H1 (cell line): ENCODE measurements around the gene MTMR2. TPM values are rescaled to one million over a fixed set of nuclear protein-coding genes. Genes with fewer than 3 reads are reported as not detected.

Source experiments
- CTCF ChIA-PET: fragments of 300-600 bp; sonication (Branson Sonifier 250); formaldehyde crosslinking; loops from one replicate; lab custom pipeline; 2021; ENCODE audit not compliant: partially characterized antibody; lab: Charles Lee
- POLR2A ChIA-PET: fragments of 300-600 bp; sonication (Branson Sonifier 250); formaldehyde crosslinking; loops from one replicate; lab custom pipeline; 2021; ENCODE audit warnings: inconsistent platforms; ENCODE audit not compliant: partially characterized antibody; lab: Charles Lee
- DNase-seq, 2 experiments: peaks; one replicate each; pipeline versions ENCODE4 v3.0.0 to v3.0.0-alpha.2; 2010 to 2022; ENCODE audit warnings: low spot score in 2 of 2, low read depth in 1 of 2, mixed read lengths in 1 of 2
- FAIRE-seq: peaks from 2 replicates; lab custom pipeline; 2011; peaks lifted over from hg19 to GRCh38; lab: Jason Lieb, UNC
- H2AFZ ChIP-seq: 2 replicates; pipeline ENCODE4 v1.8.1; 2012; ENCODE audit warnings: low read length, inconsistent platforms
- H2AK5ac ChIP-seq: 2 replicates; pipeline ENCODE4 v1.6.1; 2013; ENCODE audit warnings: low read depth, low read length
- H2BK120ac ChIP-seq: replicated peaks from 2 replicates; pipeline ENCODE3; 2013; ENCODE audit warnings: low read depth, low read length, inconsistent platforms
- H2BK12ac ChIP-seq: 2 replicates; pipeline ENCODE4 v1.6.1; 2013; ENCODE audit warnings: low read depth, low read length
- H2BK15ac ChIP-seq: 2 replicates; pipeline ENCODE4 v1.6.1; 2013; ENCODE audit warnings: low read length
- H2BK20ac ChIP-seq: 2 replicates; pipeline ENCODE4 v1.6.1; 2013; ENCODE audit warnings: low read length
- H2BK5ac ChIP-seq: 2 replicates; pipeline ENCODE4 v1.6.1; 2013; ENCODE audit warnings: low read depth, low read length
- H3K14ac ChIP-seq: 2 replicates; pipeline ENCODE4 v1.6.1; 2013; ENCODE audit warnings: inconsistent platforms; ENCODE audit not compliant: insufficient read length
- H3K18ac ChIP-seq: 2 replicates; pipeline ENCODE4 v1.6.1; 2013; ENCODE audit warnings: low read length; ENCODE audit errors: extremely low read depth
- H3K23ac ChIP-seq: 2 replicates; pipeline ENCODE4 v1.6.1; 2013; ENCODE audit warnings: inconsistent platforms; ENCODE audit not compliant: insufficient read length
- H3K23me2 ChIP-seq: 2 replicates; pipeline ENCODE4 v1.6.1; 2013; ENCODE audit warnings: low read depth, low read length
- H3K27ac ChIP-seq: 2 replicates; pipeline ENCODE4 v1.6.1; 2011; ENCODE audit warnings: low read depth, low read length, inconsistent platforms
- H3K27me3 ChIP-seq, 4 experiments: replicated peaks in 1 of 4; 1 replicate in 1 of 4; 2 replicates in 3 of 4; pipeline versions ENCODE4 v1.6.1 to v1.8.1; 2011 to 2013; ENCODE audit warnings: low read length in 3 of 4, mild to moderate bottlenecking in 3 of 4, inconsistent platforms in 2 of 4, mixed read lengths in 2 of 4, moderate library complexity in 1 of 4; ENCODE audit not compliant: control insufficient read depth in 3 of 4, insufficient read depth in 3 of 4; ENCODE audit errors: extremely low read depth in 1 of 4
- H3K36me3 ChIP-seq, 4 experiments: 2 replicates each; pipeline versions ENCODE4 v1.6.1 to v1.8.1; 2011 to 2013; ENCODE audit warnings: mild to moderate bottlenecking in 4 of 4, low read length in 3 of 4, moderate library complexity in 2 of 4, control low read depth in 1 of 4, inconsistent platforms in 1 of 4; ENCODE audit not compliant: insufficient read depth in 4 of 4, control insufficient read depth in 2 of 4
- H3K4ac ChIP-seq: replicated peaks from 2 replicates; pipeline ENCODE3; 2013; ENCODE audit warnings: low read length, low read depth, mixed read lengths, inconsistent platforms; ENCODE audit not compliant: insufficient read length
- H3K4me1 ChIP-seq, 4 experiments: replicated peaks in 1 of 4; 1 replicate in 1 of 4; 2 replicates in 3 of 4; pipeline versions ENCODE4 v1.6.1 to v1.8.1; 2011 to 2013; ENCODE audit warnings: low read length in 3 of 4, inconsistent platforms in 2 of 4, mixed read lengths in 1 of 4; ENCODE audit not compliant: insufficient read depth in 4 of 4, control insufficient read depth in 3 of 4
- H3K4me2 ChIP-seq, 2 experiments: 2 replicates each; pipeline versions ENCODE4 v1.6.1 to v1.8.1; 2011 to 2013; ENCODE audit warnings: low read depth in 2 of 2, low read length in 2 of 2, control low read depth in 1 of 2, inconsistent platforms in 1 of 2, mild to moderate bottlenecking in 1 of 2; ENCODE audit not compliant: insufficient read depth in 1 of 2
- H3K4me3 ChIP-seq, 4 experiments: fragments of 200-600, 300-600 bp in 1 of 4; sonication (generic), shearing (Covaris generic), sonication (Bioruptor Twin) in 1 of 4; 2 replicates each; pipeline versions ENCODE4 v1.5.1 to v1.8.1; 2011 to 2016; ENCODE audit warnings: low read length in 4 of 4, low read depth in 3 of 4, control low read depth in 2 of 4, inconsistent platforms in 2 of 4, mild to moderate bottlenecking in 2 of 4, mixed read lengths in 1 of 4, moderate library complexity in 1 of 4; ENCODE audit not compliant: insufficient read depth in 2 of 4; ENCODE audit errors: extremely low read depth in 1 of 4
- H3K56ac ChIP-seq: replicated peaks from 2 replicates; pipeline ENCODE3; 2013; ENCODE audit warnings: low read depth, mild to moderate bottlenecking, mixed read lengths, low read length, inconsistent platforms; ENCODE audit not compliant: insufficient read length
- H3K79me1 ChIP-seq: 2 replicates; pipeline ENCODE4 v1.6.1; 2013; ENCODE audit warnings: low read depth, low read length, control low read depth
- H3K79me2 ChIP-seq, 2 experiments: 2 replicates each; pipeline versions ENCODE4 v1.6.1 to v1.8.1; 2012 to 2013; ENCODE audit warnings: low read length in 2 of 2, mild to moderate bottlenecking in 2 of 2, inconsistent platforms in 1 of 2; ENCODE audit not compliant: insufficient read depth in 2 of 2, control insufficient read depth in 1 of 2
- H3K9ac ChIP-seq, 4 experiments: replicated peaks in 1 of 4; 1 replicate in 1 of 4; 2 replicates in 3 of 4; pipeline versions ENCODE4 v1.6.1 to v1.8.1; 2011 to 2013; ENCODE audit warnings: low read depth in 3 of 4, low read length in 3 of 4, control low read depth in 2 of 4, mild to moderate bottlenecking in 2 of 4, moderate library complexity in 2 of 4, inconsistent platforms in 1 of 4; ENCODE audit errors: extremely low read depth in 1 of 4
- H3K9me3 ChIP-seq, 2 experiments: 2 replicates each; pipeline versions ENCODE4 v1.6.1 to v1.8.1; 2012 to 2013; ENCODE audit warnings: mild to moderate bottlenecking in 2 of 2, moderate library complexity in 2 of 2, control low read depth in 1 of 2, inconsistent platforms in 1 of 2, low read depth in 1 of 2, low read length in 1 of 2, mixed read lengths in 1 of 2; ENCODE audit not compliant: insufficient read depth in 2 of 2
- H4K20me1 ChIP-seq, 2 experiments: replicated peaks in 1 of 2; 2 replicates each; pipeline versions ENCODE3 to v1.8.1; 2011 to 2013; ENCODE audit warnings: inconsistent platforms in 2 of 2, low read length in 2 of 2, mild to moderate bottlenecking in 1 of 2; ENCODE audit not compliant: insufficient read depth in 2 of 2, control insufficient read depth in 1 of 2
- H4K5ac ChIP-seq: 2 replicates; pipeline ENCODE4 v1.6.1; 2013; ENCODE audit warnings: low read length, low read depth, mixed read lengths, inconsistent platforms; ENCODE audit not compliant: insufficient read length
- H4K8ac ChIP-seq: 2 replicates; pipeline ENCODE4 v1.8.0; 2013; ENCODE audit warnings: mild to moderate bottlenecking, moderate library complexity, low read length, inconsistent platforms; ENCODE audit not compliant: insufficient read depth; ENCODE audit errors: extremely low read depth
- H4K91ac ChIP-seq: replicated peaks from 2 replicates; pipeline ENCODE3; 2013; ENCODE audit warnings: low read length, mixed read lengths, inconsistent platforms; ENCODE audit not compliant: insufficient read length
- JUND ChIP-seq: IDR thresholded peaks from 2 replicates; pipeline ENCODE4 v1.6.1; 2011; ENCODE audit warnings: mild to moderate bottlenecking, improper control_type of control experiment, low read length
- POU5F1 ChIP-seq: IDR thresholded peaks from 2 replicates; pipeline ENCODE4 v1.6.1; 2011; ENCODE audit warnings: low read depth, mild to moderate bottlenecking, low read length, moderate library complexity
- WGBS, 2 experiments: shearing (Covaris generic) in 1 of 2; methylation state at CpG; one replicate each; pipeline versions ENCODE4 v1.1.6 to v1.1.7; 2013 to 2015; ENCODE audit warnings: low lambda C conversion rate in 2 of 2, mixed read lengths in 2 of 2, inconsistent platforms in 1 of 2, low coverage in 1 of 2, missing lambda C conversion rate in 1 of 2; ENCODE audit not compliant: insufficient replicate concordance in 2 of 2, insufficient coverage in 1 of 2, insufficient read length in 1 of 2; ENCODE audit errors: extremely low coverage in 1 of 2, missing lambda C conversion rate in 1 of 2; 5-methylcytosine and 5-hydroxymethylcytosine counted together
- polyA plus RNA-seq, 7 experiments: library from polyadenylated mRNA; depleted of rRNA in 3 of 7; stranded (reverse) in 5 of 7; unstranded in 2 of 7; fragments of >200 nt in 5 of 7; fragments of 200-250 nt in 2 of 7; gene quantifications; 1 replicate in 5 of 7; 2 replicates in 1 of 7; 4 replicates in 1 of 7; pipeline versions ENCODE4 v1.2.1 to v1.2.3, GENCODE V29; 2011 to 2013; ENCODE audit warnings: missing spikeins in 2 of 7, mixed read lengths in 2 of 7
- total RNA-seq: library from RNA; stranded (reverse); fragmentation: NEBNext Ultra II Directional; extraction: Animal tissue kit (Norgen Biotek cat#: 25700); gene quantifications from 2 replicates; pipeline ENCODE4 v1.2.1, GENCODE V29; 2021

Gene MTMR2
- total and polyA plus RNA-seq, 2 of the 8 experiments (the other 6 are each of a cell fraction or from before 2014, with no cell fraction given) = 16.7 to 52.9 TPM

GRCh38 chr11:95892492-95892891 lies 31.4 kb downstream of the MTMR2 start:
- H3K23ac ChIP-seq = no peak overlapping the region
- no peak overlapping the region for H4K5ac ChIP-seq
- no peak overlapping the region for H2AK5ac ChIP-seq
- no peak overlapping the region for H3K14ac ChIP-seq
- no peaks in the 10 kb centered on the region; a peak in 1 of 8 replicates for H3K36me3 ChIP-seq
- H3K23me2 ChIP-seq = no peaks in the 10 kb centered on the region; the same call in 1 of the 2 replicates
- no peak overlapping the region for H3K27ac ChIP-seq
- no peak overlapping the region for H4K91ac ChIP-seq
- H3K9me3 ChIP-seq = no peaks in the 10 kb centered on the region
- ChIA-PET CTCF (interaction anchor here (0.6 to 1.5 kb wide), 2 partner anchors 11 to 1033 kb away, joined by 3 to 4 read pairs; no protein-coding TSS in a partner anchor), POLR2A (no interaction called here)
- DNase-seq (no peak), FAIRE-seq (peak; percentile 28)
- H2BK12ac ChIP-seq = no peak overlapping the region
- no peak overlapping the region for H3K56ac ChIP-seq
- no peak overlapping the region for H2AFZ ChIP-seq
- no peak overlapping the region for H2BK15ac ChIP-seq
- no peak overlapping the region for H3K4ac ChIP-seq
- no peak overlapping the region for H2BK120ac ChIP-seq
- H4K8ac ChIP-seq = no peak overlapping the region
- no peak overlapping the region for H2BK20ac ChIP-seq
- no peak overlapping the region for H3K4me2 ChIP-seq
- no peaks in the 10 kb centered on the region; a peak in 1 of 7 replicates for H3K27me3 ChIP-seq
- 0 out of 7 replicates have a peak, but pooled peaks cover 0 to 2% (median 0%) of the 10 kb centered on the region in 4 experiments for H3K4me1 ChIP-seq
- 83% methylated on average over 2 of the region's 2 CpGs; no CpG with 5 or more reads in 1 of the 2 experiments for WGBS, 2 experiments
- H3K18ac ChIP-seq = no peak overlapping the region
- H3K9ac ChIP-seq = no peak overlapping the region
- H3K4me3 ChIP-seq = no peak overlapping the region
- no peaks in the 10 kb centered on the region for H4K20me1 ChIP-seq
- no peaks in the 10 kb centered on the region; the same call in 1 of the 2 replicates for H3K79me1 ChIP-seq
- no peak overlapping the region for H2BK5ac ChIP-seq
- peaks cover 0 to 12% of the 10 kb centered on the region in 2 experiments; a peak in 2 of 4 replicates for H3K79me2 ChIP-seq
- TF ChIP-seq JUND = no peak
- TF ChIP-seq POU5F1 = no peak
